HepG2 (cell line): Measurements from ENCODE around the gene RASSF9. TPM values are rescaled to one million over a fixed set of nuclear protein-coding genes. Genes with fewer than 3 reads are reported as not detected.

Experiments used
- ATAC-seq: fragments of 200-7000 bp; cut with Tn5 transposase; 3 replicates; pipeline ENCODE4 v1.9.1; 2020; ENCODE audit warnings: mild to moderate bottlenecking, moderate library complexity
- BruUV-seq: library from RNA; stranded (reverse); fragments of 400-500 nt; replicated peaks from 2 replicates; lab custom pipeline; 2021; lab: Mats Ljungman, UMichigan
- CTCF ChIA-PET: fragments of 300-600 bp; formaldehyde crosslinking; extraction: SDS; loops from one replicate; lab custom pipeline; 2021; ENCODE audit warnings: low total read pairs, inconsistent platforms, low intra/inter-chr PET ratio; lab: Yijun Ruan, JAX
- POLR2A ChIA-PET: fragments of 350-600 bp; sonication (Branson Sonifier 250); formaldehyde crosslinking; loops from one replicate; lab custom pipeline; 2020; ENCODE audit warnings: antibody characterized with exemption, inconsistent platforms; lab: Yijun Ruan, JAX
- DNase-seq: peaks from one replicate; pipeline ENCODE4 v3.0.0-alpha.2; 2015; ENCODE audit warnings: low spot score
- FAIRE-seq: peaks from 3 replicates; lab custom pipeline; 2011; peaks lifted over from hg19 to GRCh38; lab: Jason Lieb, UNC
- H2AFZ ChIP-seq: one replicate; pipeline ENCODE4 v1.6.1; 2011; ENCODE audit warnings: low read length, inconsistent platforms
- H3K27ac ChIP-seq: fragments of 300-600 bp; 3 replicates; pipeline ENCODE4 v1.8.0; 2011; ENCODE audit warnings: mixed run types, mild to moderate bottlenecking, mixed read lengths, low read length, inconsistent platforms; ENCODE audit not compliant: insufficient read depth; ENCODE audit errors: extremely low read length
- H3K27me3 ChIP-seq, 2 experiments: fragments of 200-600 bp in 1 of 2; 2 replicates in 1 of 2; 3 replicates in 1 of 2; pipeline versions ENCODE4 v1.6.0 to v1.8.0; 2011; ENCODE audit warnings: low read length in 2 of 2, mild to moderate bottlenecking in 2 of 2, moderate library complexity in 2 of 2, inconsistent platforms in 1 of 2; ENCODE audit not compliant: insufficient read depth in 2 of 2, control insufficient read depth in 1 of 2
- H3K36me3 ChIP-seq, 2 experiments: fragments of 200-600 bp in 1 of 2; replicated peaks in 1 of 2; 2 replicates in 1 of 2; 3 replicates in 1 of 2; pipeline versions ENCODE4 v1.5.1 to v1.8.0; 2011; ENCODE audit warnings: low read length in 2 of 2, inconsistent platforms in 1 of 2; ENCODE audit not compliant: insufficient read depth in 2 of 2, control insufficient read depth in 1 of 2
- H3K4me1 ChIP-seq: 2 replicates; pipeline ENCODE4 v1.5.1; 2012; ENCODE audit warnings: low read length, inconsistent platforms; ENCODE audit not compliant: insufficient read depth
- H3K4me2 ChIP-seq: 2 replicates; pipeline ENCODE4 v1.6.0; 2011; ENCODE audit warnings: low read depth, low read length, inconsistent platforms
- H3K4me3 ChIP-seq, 3 experiments: fragments of 200-600 bp in 1 of 3; sonication (generic), shearing (Covaris generic) in 1 of 3; replicated peaks in 1 of 3; 2 replicates each; pipeline ENCODE4 v1.5.1; 2011 to 2016; ENCODE audit warnings: low read length in 3 of 3, inconsistent platforms in 2 of 3, low read depth in 2 of 3, mild to moderate bottlenecking in 2 of 3, control low read depth in 1 of 3, mixed read lengths in 1 of 3; ENCODE audit not compliant: insufficient read depth in 1 of 3
- H3K79me2 ChIP-seq: one replicate; pipeline ENCODE4 v1.6.1; 2011; ENCODE audit warnings: low read length, inconsistent platforms; ENCODE audit not compliant: insufficient read depth
- H3K9ac ChIP-seq: 2 replicates; pipeline ENCODE4 v1.6.0; 2011; ENCODE audit warnings: mild to moderate bottlenecking, low read depth, low read length, inconsistent platforms; ENCODE audit not compliant: insufficient read depth
- H3K9me3 ChIP-seq: 2 replicates; pipeline ENCODE4 v1.5.1; 2012; ENCODE audit warnings: mild to moderate bottlenecking, low read length
- H4K20me1 ChIP-seq: 2 replicates; pipeline ENCODE4 v1.6.0; 2011; ENCODE audit warnings: inconsistent platforms, mild to moderate bottlenecking, low read length, moderate library complexity; ENCODE audit not compliant: insufficient read depth
- ATM ChIP-seq: fragments of 450-650 bp; IDR thresholded peaks from 2 replicates; pipeline ENCODE4 v1.7.1; 2017; ENCODE audit warnings: mild to moderate bottlenecking, borderline replicate concordance
- FOSL2 ChIP-seq: sonication (generic); formaldehyde crosslinking; IDR thresholded peaks from 2 replicates; pipeline ENCODE4 v1.4.0; 2020; ENCODE audit warnings: missing genetic modification reagents
- FOXK1 ChIP-seq: sonication (generic); formaldehyde crosslinking; IDR thresholded peaks from 2 replicates; pipeline ENCODE4 v1.4.0; 2020; ENCODE audit warnings: low read depth, missing genetic modification reagents, borderline replicate concordance
- GZF1 ChIP-seq: sonication (generic); formaldehyde crosslinking; IDR thresholded peaks from 2 replicates; pipeline ENCODE4 v1.5.1; 2020; ENCODE audit warnings: mild to moderate bottlenecking, missing genetic modification reagents
- HMG20A ChIP-seq: IDR thresholded peaks from 2 replicates; pipeline ENCODE4 v1.6.1; 2016; ENCODE audit warnings: borderline replicate concordance
- MTA3 ChIP-seq: sonication (generic); formaldehyde crosslinking; IDR thresholded peaks from 2 replicates; pipeline ENCODE4 v1.4.0; 2020; ENCODE audit warnings: missing genetic modification reagents
- POGZ ChIP-seq: sonication (generic); formaldehyde crosslinking; IDR thresholded peaks from 2 replicates; pipeline ENCODE4 v1.4.0; 2020; ENCODE audit warnings: mild to moderate bottlenecking, missing genetic modification reagents
- POLR2A ChIP-seq, 2 experiments: IDR thresholded peaks; 2 replicates each; pipeline ENCODE4 v1.6.1; 2011; ENCODE audit warnings: low read depth in 2 of 2, low read length in 2 of 2, mild to moderate bottlenecking in 1 of 2, moderate library complexity in 1 of 2; ENCODE audit not compliant: insufficient read depth in 1 of 2
- PRPF4 ChIP-seq: fragments of 200-400 bp; formaldehyde crosslinking; IDR thresholded peaks from 2 replicates; pipeline ENCODE4 v1.6.1; 2016; ENCODE audit warnings: low read length, low read depth; ENCODE audit not compliant: poor library complexity, severe bottlenecking
- SMARCE1 ChIP-seq: fragments of 450-650 bp; IDR thresholded peaks from 2 replicates; pipeline ENCODE4 v1.6.1; 2017; ENCODE audit warnings: borderline replicate concordance
- ZBTB7B ChIP-seq: sonication (generic); formaldehyde crosslinking; IDR thresholded peaks from 2 replicates; pipeline ENCODE4 v1.4.0; 2020; ENCODE audit warnings: missing genetic modification reagents
- ZNF33B ChIP-seq: sonication (generic); formaldehyde crosslinking; IDR thresholded peaks from 2 replicates; pipeline ENCODE4 v1.5.1; 2020; ENCODE audit warnings: mild to moderate bottlenecking, missing genetic modification reagents
- WGBS: methylation state at CpG from one replicate; pipeline ENCODE4 v1.1.6; 2017; ENCODE audit warnings: low lambda C conversion rate; 5-methylcytosine and 5-hydroxymethylcytosine counted together
- in situ Hi-C: cut with HindIII; loops from 2 replicates; pipeline ENCODE4 v1.10.0; 2017; ENCODE audit warnings: low pct_unique_long_range_greater_than_20kb; ENCODE audit not compliant: extremely low pct_ligation_motif_present
- intact Hi-C: fragments of 100-400 bp; cut with micrococcal nuclease; formaldehyde crosslinking; loops from one replicate; pipeline ENCODE4 v1.10.0; 2022; ENCODE audit not compliant: unreplicated experiment
- polyA plus RNA-seq, 8 experiments: library from polyadenylated mRNA; depleted of rRNA in 3 of 8; stranded (reverse) in 7 of 8; unstranded in 1 of 8; fragments of >200 nt; fragmentation: Illumina TruSeq in 4 of 8; extraction: Trizol in 4 of 8; gene quantifications; 2 replicates each; pipeline versions ENCODE4 v1.2.1 to v1.2.3, GENCODE V29; 2011 to 2016; ENCODE audit warnings: low read depth in 4 of 8, missing spikeins in 1 of 8, mixed read lengths in 1 of 8; ENCODE audit not compliant: insufficient read depth in 1 of 8
- total RNA-seq, 5 experiments: library from RNA; depleted of rRNA; stranded (reverse); fragments of >200 nt; fragmentation: Illumina TruSeq; extraction: Trizol; gene quantifications; 2 replicates each; pipeline ENCODE4 v1.2.3, GENCODE V29; 2016; ENCODE audit warnings: low read depth in 1 of 5

The RASSF9 gene
- total and polyA plus RNA-seq, 2 of the 13 experiments (the other 11 are each of a cell fraction or from before 2014, with no cell fraction given), result not detected

DNA sequence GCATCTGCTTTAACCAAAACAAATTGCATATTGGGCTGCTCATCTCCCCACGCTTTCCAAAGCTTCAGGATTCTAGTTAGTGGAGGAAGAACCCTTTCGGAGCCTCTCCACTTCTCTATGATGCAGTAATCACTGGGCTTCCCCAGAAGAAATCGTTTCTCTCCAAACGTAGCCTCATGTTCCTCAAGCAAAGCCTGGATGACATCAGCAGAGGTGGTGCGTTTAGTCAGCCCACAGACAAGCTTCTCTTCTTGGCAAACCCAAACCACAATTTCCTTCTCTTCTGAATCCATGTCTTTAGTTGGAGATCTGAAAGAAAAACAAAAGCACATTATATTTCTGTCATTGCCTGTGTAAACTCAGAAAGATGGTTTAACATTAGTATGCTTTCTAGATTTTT is 30.6 kb downstream of the RASSF9 start:
- no peak overlapping the region for H3K4me2 ChIP-seq
- no peaks in the 10 kb centered on the region for H3K9me3 ChIP-seq
- TF ChIP-seq MTA3 (CRISPR knock-in tag) (no peak), FOXK1 (CRISPR knock-in tag) (no peak), POLR2A (IDR thresholded peaks at IDR 0.05; ENCODE audit: insufficient read depth in 1 of 2, low read depth in 2 of 2, low read length in 2 of 2) (no peak), ZNF33B (no peak), SMARCE1 (no peak), ATM (no peak), POGZ (no peak), FOSL2 (CRISPR knock-in tag) (no peak), PRPF4 (no peak), HMG20A (CRISPR knock-in tag) (no peak)
- H3K27me3 ChIP-seq, result no peaks in the 10 kb centered on the region
- no peak overlapping the region for H3K4me3 ChIP-seq
- no peak overlapping the region for H2AFZ ChIP-seq
- intact Hi-C loops (no loop called here), in situ Hi-C loops (no loop called here)
- CTCF ChIA-PET, result no interaction called here
- no peaks in the 10 kb centered on the region for H3K36me3 ChIP-seq
- H3K9ac ChIP-seq, result no peak overlapping the region
- FAIRE-seq (no peak), ATAC-seq (no peak), DNase-seq (no peak)
- no peaks in the 10 kb centered on the region for H3K4me1 ChIP-seq
- H4K20me1 ChIP-seq, result no peaks in the 10 kb centered on the region
- WGBS, result 25% methylated on average over 5 of the region's 5 CpGs
- BruUV-seq, result no TSS peak
- POLR2A ChIA-PET, result no interaction called here
- no peaks in the 10 kb centered on the region for H3K79me2 ChIP-seq
- no peak overlapping the region for H3K27ac ChIP-seq

GRCh38 chr12:85804663-85805062 is 31.5 kb downstream of the RASSF9 start:
- no peak for ATAC-seq
- no peak overlapping the region for H2AFZ ChIP-seq
- no TSS peak for BruUV-seq
- ChIA-PET CTCF (no interaction called here), POLR2A (no interaction called here)
- in situ Hi-C loops, result no loop called here
- intact Hi-C loops, result no loop called here
- no peaks in the 10 kb centered on the region for H4K20me1 ChIP-seq
- H3K9ac ChIP-seq, result no peak overlapping the region
- no peak overlapping the region for H3K4me2 ChIP-seq
- no peaks in the 10 kb centered on the region for H3K4me1 ChIP-seq
- no peak for TF ChIP-seq ZBTB7B (CRISPR knock-in tag)
- no peak for TF ChIP-seq GZF1 (CRISPR knock-in tag)
- no peak for FAIRE-seq
- H3K27ac ChIP-seq, result no peak overlapping the region
- no peaks in the 10 kb centered on the region for H3K36me3 ChIP-seq
- WGBS, result 20% methylated on average over 3 of the region's 3 CpGs
- no peaks in the 10 kb centered on the region for H3K9me3 ChIP-seq
- no peak for DNase-seq
- H3K79me2 ChIP-seq, result no peaks in the 10 kb centered on the region
- no peaks in the 10 kb centered on the region for H3K27me3 ChIP-seq
- H3K4me3 ChIP-seq, result no peak overlapping the region
